GM19438 (cell line): ENCODE data around the gene TNFRSF8.
"Not testable (repeated sequence)": the region's sequence is repeated elsewhere in the genome, so short reads cannot be mapped to it uniquely, and the experiment has no call there.

ENCODE experiments used
- ATAC-seq: cut with Tn5 transposase; IDR thresholded peaks from one replicate; pipeline ENCODE4 v1.9.1; 2021; ENCODE audit warnings: low read depth; ENCODE audit not compliant: unreplicated experiment

TNFRSF8 gene

GRCh38 chr1:12082988-12083387 is 19.9 kb downstream of the TNFRSF8 start:
- ATAC-seq, result no peak

- no peak for ATAC-seq
Observed at GRCh38 chr1:12083766-12084165, 20.7 kb downstream of the TNFRSF8 start.

GRCh38 chr1:12085643-12086260 is 22.6 kb downstream of the TNFRSF8 start:
- ATAC-seq, result no peak

- ATAC-seq, result no peak
Observed at GRCh38 chr1:12087797-12088314, 24.8 kb downstream of the TNFRSF8 start.

GRCh38 chr1:12088607-12089006 is 25.5 kb downstream of the TNFRSF8 start:
- ATAC-seq, result no peak

- no peak for ATAC-seq
Observed at GRCh38 chr1:12090326-12090725, 27.2 kb downstream of the TNFRSF8 start.

- ATAC-seq, result no peak
Observed at GRCh38 chr1:12091191-12091590, 28.1 kb downstream of the TNFRSF8 start.

- no peak for ATAC-seq
Observed at GRCh38 chr1:12094180-12094579, 31.1 kb downstream of the TNFRSF8 start.

GRCh38 chr1:12095452-12096263 is 32.6 kb downstream of the TNFRSF8 start:
- ATAC-seq, result no peak

- ATAC-seq, result no peak
Observed at GRCh38 chr1:12096615-12097014, 33.5 kb downstream of the TNFRSF8 start.

GRCh38 chr1:12097321-12097720 is 34.2 kb downstream of the TNFRSF8 start:
- ATAC-seq, result no peak

- ATAC-seq, result no peak
Observed at GRCh38 chr1:12098786-12099185, 35.7 kb downstream of the TNFRSF8 start.

GRCh38 chr1:12099610-12100009 is 36.5 kb downstream of the TNFRSF8 start:
- no peak for ATAC-seq

- ATAC-seq, result no peak
Observed at GRCh38 chr1:12100071-12100470, 37.0 kb downstream of the TNFRSF8 start.

GRCh38 chr1:12101120-12101519 is 38.0 kb downstream of the TNFRSF8 start:
- not testable (repeated sequence) for ATAC-seq

GRCh38 chr1:12102066-12102465 is 39.0 kb downstream of the TNFRSF8 start:
- no peak for ATAC-seq

GRCh38 chr1:12104417-12104816 is 41.3 kb downstream of the TNFRSF8 start:
- no peak for ATAC-seq

GRCh38 chr1:12106153-12106552 is 43.0 kb downstream of the TNFRSF8 start:
- ATAC-seq, result no peak

GRCh38 chr1:12106861-12107260 is 43.8 kb downstream of the TNFRSF8 start:
- ATAC-seq, result not testable (repeated sequence)

GRCh38 chr1:12107718-12108117 is 44.6 kb downstream of the TNFRSF8 start:
- ATAC-seq, result no peak

- no peak for ATAC-seq
Observed at GRCh38 chr1:12109901-12110300, 46.8 kb downstream of the TNFRSF8 start.

GRCh38 chr1:12111741-12112140 is 48.6 kb downstream of the TNFRSF8 start:
- ATAC-seq, result no peak
